Keratinocyte (primary cell): ENCODE results near the gene MED12L. TPM values are rescaled to one million over a fixed set of nuclear protein-coding genes. Genes with fewer than 3 reads are reported as not detected.
A peak's percentile ranks its signal among the peaks of the same experiment; 100 is the strongest.

ENCODE experiments used
- DNase-seq: peaks from one replicate; pipeline ENCODE4 v3.0.0-alpha.2; 2011; ENCODE audit warnings: low read depth, missing footprints, low spot score
- FAIRE-seq: peaks from 2 replicates; lab custom pipeline; 2011; peaks lifted over from hg19 to GRCh38; lab: Jason Lieb, UNC
- H2AFZ ChIP-seq: 2 replicates; pipeline ENCODE4 v1.6.0; 2012; ENCODE audit warnings: low read length, control low read depth, inconsistent platforms; ENCODE audit not compliant: control insufficient read depth
- H3K27ac ChIP-seq: 2 replicates; pipeline ENCODE4 v1.5.1; 2011; ENCODE audit warnings: low read length; ENCODE audit not compliant: control insufficient read depth, insufficient read depth
- H3K27me3 ChIP-seq: 3 replicates; pipeline ENCODE4 v1.6.0; 2011; ENCODE audit warnings: low read length; ENCODE audit not compliant: control insufficient read depth, insufficient read depth; ENCODE audit errors: extremely low read depth
- H3K36me3 ChIP-seq, 2 experiments: 2 replicates in 1 of 2; 3 replicates in 1 of 2; pipeline ENCODE4 v1.5.1; 2011; ENCODE audit warnings: low read length in 2 of 2, mild to moderate bottlenecking in 1 of 2; ENCODE audit not compliant: control insufficient read depth in 2 of 2, insufficient read depth in 2 of 2; ENCODE audit errors: extremely low read depth in 1 of 2
- H3K4me1 ChIP-seq: 3 replicates; pipeline ENCODE4 v1.5.1; 2011; ENCODE audit warnings: low read length; ENCODE audit not compliant: control insufficient read depth, insufficient read depth; ENCODE audit errors: extremely low read depth
- H3K4me2 ChIP-seq: 3 replicates; pipeline ENCODE4 v1.6.0; 2011; ENCODE audit warnings: low read depth, low read length; ENCODE audit not compliant: control insufficient read depth, insufficient read depth; ENCODE audit errors: extremely low read depth
- H3K4me3 ChIP-seq, 3 experiments: fragments of 200-600 bp in 1 of 3; sonication (generic) in 1 of 3; 2 replicates in 2 of 3; 3 replicates in 1 of 3; pipeline ENCODE4 v1.5.1; 2011 to 2016; ENCODE audit warnings: low read length in 3 of 3, mild to moderate bottlenecking in 3 of 3, control low read depth in 2 of 3, inconsistent platforms in 1 of 3, low read depth in 1 of 3, mixed read lengths in 1 of 3, mixed run types in 1 of 3, moderate library complexity in 1 of 3; ENCODE audit not compliant: control insufficient read depth in 2 of 3, insufficient read depth in 2 of 3; ENCODE audit errors: extremely low read depth in 1 of 3
- H3K79me2 ChIP-seq: 2 replicates; pipeline ENCODE4 v1.6.0; 2012; ENCODE audit warnings: low read length; ENCODE audit not compliant: control insufficient read depth, insufficient read depth
- H3K9ac ChIP-seq: 3 replicates; pipeline ENCODE4 v1.6.0; 2011; ENCODE audit warnings: low read length; ENCODE audit not compliant: control insufficient read depth, insufficient read depth; ENCODE audit errors: extremely low read depth
- H3K9me1 ChIP-seq: 3 replicates; pipeline ENCODE4 v1.6.0; 2011; ENCODE audit warnings: low read length; ENCODE audit not compliant: control insufficient read depth, insufficient read depth; ENCODE audit errors: extremely low read depth
- H3K9me3 ChIP-seq: 2 replicates; pipeline ENCODE4 v1.5.1; 2012; ENCODE audit warnings: low read depth, low read length; ENCODE audit not compliant: control insufficient read depth
- H4K20me1 ChIP-seq: 3 replicates; pipeline ENCODE4 v1.6.0; 2011; ENCODE audit warnings: low read length; ENCODE audit not compliant: control insufficient read depth, insufficient read depth; ENCODE audit errors: extremely low read depth
- EZH2 ChIP-seq: IDR thresholded peaks from one replicate; pipeline ENCODE4 v1.6.1; 2012; ENCODE audit warnings: inconsistent platforms, mild to moderate bottlenecking, low read length, moderate library complexity
- dilution Hi-C: fragments of 300-500 bp; cut with MboI; formaldehyde crosslinking; loops from one replicate; pipeline ENCODE4 v1.7.0; 2020; ENCODE audit warnings: low sequenced_read_pairs; ENCODE audit not compliant: extremely low pct_ligation_motif_present
- polyA plus RNA-seq, 5 experiments: library from polyadenylated mRNA; depleted of rRNA in 3 of 5; stranded (reverse) in 3 of 5; stranded (forward) in 1 of 5; unstranded in 1 of 5; fragments of >200 nt; gene quantifications; 1 replicate in 1 of 5; 2 replicates in 3 of 5; 3 replicates in 1 of 5; pipeline versions ENCODE4 v1.2.1 to v1.2.3, GENCODE V29; 2011 to 2012; ENCODE audit warnings: missing spikeins in 2 of 5, low read depth in 1 of 5, low replicate concordance in 1 of 5
- TF ChIP-seq, protein P1 (sequence below), 3 experiments: IDR thresholded peaks in 1 of 3; conservative IDR thresholded peaks in 1 of 3; optimal IDR thresholded peaks in 1 of 3; 2 replicates in 2 of 3; 3 replicates in 1 of 3; pipeline versions ENCODE3 to v1.5.1; 2011; ENCODE audit warnings: low read length in 3 of 3, mild to moderate bottlenecking in 3 of 3, moderate library complexity in 2 of 3, control low read depth in 1 of 3, inconsistent platforms in 1 of 3; ENCODE audit not compliant: insufficient read depth in 2 of 3; ENCODE audit errors: extremely low read depth in 1 of 3

MED12L gene
- polyA plus RNA-seq, 1 donor (not counting 4 experiments of a cell fraction or from before 2014, with no cell fraction given) = 0.04 TPM

DNA sequence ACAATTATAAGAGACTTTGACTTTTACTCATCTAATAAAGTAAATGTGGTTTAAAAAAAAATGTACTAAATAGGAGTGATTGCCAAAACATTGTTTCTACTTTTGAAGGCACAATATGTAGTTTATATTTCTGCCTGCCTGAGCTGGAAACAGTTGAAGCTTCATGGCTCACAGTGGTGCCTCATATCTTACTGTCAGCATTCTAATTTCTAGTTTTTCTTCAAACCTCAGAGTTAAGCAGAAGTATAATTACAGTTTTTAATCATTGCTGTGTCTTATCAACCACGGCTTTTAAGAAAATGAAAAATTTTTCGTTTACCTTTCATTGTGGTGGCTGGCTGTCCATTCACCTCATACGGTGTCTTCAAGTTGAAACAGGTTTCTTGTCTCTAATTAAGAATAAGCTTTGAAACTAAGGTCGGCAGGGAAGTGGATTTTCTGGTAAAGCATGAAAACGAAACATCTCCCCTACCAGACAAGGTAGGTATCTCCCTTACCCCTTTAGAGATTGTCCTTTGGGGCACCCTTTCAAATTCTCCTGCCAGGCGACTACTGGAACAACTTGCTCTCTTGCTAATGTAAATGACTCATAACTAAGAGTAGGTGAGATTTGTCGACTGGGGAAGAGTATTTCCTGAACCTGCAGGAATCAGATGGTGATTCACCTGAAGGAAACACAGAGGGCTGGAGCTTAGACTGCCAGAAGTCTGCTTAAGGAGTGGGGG, 231.0 kb downstream of the MED12L start, which contains the start of gene GPR87:
Gene GPR87 (minus strand): TSS at position 554 of the 725 bp plus-strand sequence. CDS start 16,720 bp downstream, outside the sequence.
- peaks cover 3% of the 10 kb centered on the region for H4K20me1 ChIP-seq
- peak within 1 kb of the TSS; percentile 98 for H3K27ac ChIP-seq
- no peaks in the 10 kb centered on the region for H3K9me1 ChIP-seq
- FAIRE-seq (peak; percentile 96), DNase-seq (peak; percentile 88)
- dilution Hi-C loops = no loop called here
- peak within 1 kb of the TSS; percentile 94 for H3K9ac ChIP-seq
- peaks cover 58% of the 10 kb centered on the region for H3K4me1 ChIP-seq
- no peak within 1 kb of the TSS for H2AFZ ChIP-seq
- TF ChIP-seq, protein P1, sequence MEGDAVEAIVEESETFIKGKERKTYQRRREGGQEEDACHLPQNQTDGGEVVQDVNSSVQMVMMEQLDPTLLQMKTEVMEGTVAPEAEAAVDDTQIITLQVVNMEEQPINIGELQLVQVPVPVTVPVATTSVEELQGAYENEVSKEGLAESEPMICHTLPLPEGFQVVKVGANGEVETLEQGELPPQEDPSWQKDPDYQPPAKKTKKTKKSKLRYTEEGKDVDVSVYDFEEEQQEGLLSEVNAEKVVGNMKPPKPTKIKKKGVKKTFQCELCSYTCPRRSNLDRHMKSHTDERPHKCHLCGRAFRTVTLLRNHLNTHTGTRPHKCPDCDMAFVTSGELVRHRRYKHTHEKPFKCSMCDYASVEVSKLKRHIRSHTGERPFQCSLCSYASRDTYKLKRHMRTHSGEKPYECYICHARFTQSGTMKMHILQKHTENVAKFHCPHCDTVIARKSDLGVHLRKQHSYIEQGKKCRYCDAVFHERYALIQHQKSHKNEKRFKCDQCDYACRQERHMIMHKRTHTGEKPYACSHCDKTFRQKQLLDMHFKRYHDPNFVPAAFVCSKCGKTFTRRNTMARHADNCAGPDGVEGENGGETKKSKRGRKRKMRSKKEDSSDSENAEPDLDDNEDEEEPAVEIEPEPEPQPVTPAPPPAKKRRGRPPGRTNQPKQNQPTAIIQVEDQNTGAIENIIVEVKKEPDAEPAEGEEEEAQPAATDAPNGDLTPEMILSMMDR (optimal IDR thresholded peaks at IDR 0.05 in 1 of 3, IDR thresholded peaks at IDR 0.05 in 1 of 3, conservative IDR thresholded peaks at IDR 0.05 in 1 of 3; ENCODE audit: extremely low read depth in 1 of 3, insufficient read depth in 2 of 3, low read length in 3 of 3) = no peak
- no peak for TF ChIP-seq EZH2
- H3K4me3 ChIP-seq = peak within 1 kb of the TSS; percentile 75 to 93 (median 92)
- peak within 1 kb of the TSS; percentile 95 for H3K4me2 ChIP-seq
- peaks cover 51% of the 10 kb centered on the region for H3K79me2 ChIP-seq
- no peaks in the 10 kb centered on the region for H3K9me3 ChIP-seq
- H3K36me3 ChIP-seq = peaks cover 4 to 15% of the 10 kb centered on the region in 2 experiments
- H3K27me3 ChIP-seq = no peaks in the 10 kb centered on the region

DNA sequence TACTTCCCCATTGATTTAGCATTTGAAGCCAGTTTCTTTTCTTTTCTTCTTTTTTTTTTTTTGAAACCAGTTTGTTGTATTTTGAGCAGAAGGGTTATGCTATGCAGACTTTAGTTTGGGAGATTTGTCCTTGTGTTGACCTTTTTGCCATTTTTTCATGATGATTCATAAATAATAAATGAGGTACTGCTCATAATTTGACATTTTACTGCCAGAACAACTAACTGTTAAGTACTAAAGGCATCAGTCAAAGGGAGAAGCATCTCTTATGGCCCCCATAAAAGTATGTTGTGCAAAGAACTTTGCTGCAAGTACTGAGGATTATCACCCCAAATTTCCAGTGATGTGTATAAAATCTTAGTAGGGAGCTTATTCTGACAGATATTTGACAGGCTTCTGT, 232.8 kb downstream of the MED12L start:
- peaks cover 45% of the 10 kb centered on the region for H3K4me1 ChIP-seq
- DNase-seq (no peak), FAIRE-seq (peak; percentile 60)
- peak overlapping the region in 2 of 3 experiments; percentile 56 to 60 for H3K4me3 ChIP-seq
- no peaks in the 10 kb centered on the region for H3K9me1 ChIP-seq
- peak overlapping the region; percentile 74 for H3K9ac ChIP-seq
- peak overlapping the region; percentile 98 for H3K27ac ChIP-seq
- dilution Hi-C loops = no loop called here
- TF ChIP-seq, protein P1 (optimal IDR thresholded peaks at IDR 0.05 in 1 of 3, IDR thresholded peaks at IDR 0.05 in 1 of 3, conservative IDR thresholded peaks at IDR 0.05 in 1 of 3; ENCODE audit: extremely low read depth in 1 of 3, insufficient read depth in 2 of 3, low read length in 3 of 3) = no peak
- no peak for TF ChIP-seq EZH2
- H2AFZ ChIP-seq = no peak overlapping the region
- H3K79me2 ChIP-seq = peaks cover 32% of the 10 kb centered on the region
- H3K9me3 ChIP-seq = no peaks in the 10 kb centered on the region
- peaks cover 0 to 8% of the 10 kb centered on the region in 2 experiments for H3K36me3 ChIP-seq
- no peaks in the 10 kb centered on the region for H4K20me1 ChIP-seq
- peak overlapping the region; percentile 97 for H3K4me2 ChIP-seq
- H3K27me3 ChIP-seq = no peaks in the 10 kb centered on the region
